T-helper 1 cell treated with Interleukin-12 subunit alpha and Interleukin-12 subunit beta and Interleukin-4 antibody, amounts not matched to agents 30 μg/mL and 1 μg/mL, for 36 hours (primary cell): ENCODE data around the gene LAMB1.

Experiments
- H3K27ac Mint-ChIP-seq: one replicate; pipeline ENCODE4 v1.8.0; 2021; ENCODE audit warnings: mild to moderate bottlenecking, mixed read lengths
- H3K27me3 Mint-ChIP-seq: one replicate; pipeline ENCODE4 v1.8.0; 2021; ENCODE audit warnings: low read depth, mixed read lengths
- H3K36me3 Mint-ChIP-seq: one replicate; pipeline ENCODE4 v1.8.0; 2021; ENCODE audit warnings: low read depth, mixed read lengths
- H3K4me1 Mint-ChIP-seq: one replicate; pipeline ENCODE4 v1.8.0; 2021; ENCODE audit warnings: low read depth, mixed read lengths
- H3K4me3 Mint-ChIP-seq: one replicate; pipeline ENCODE4 v1.8.0; 2021; ENCODE audit warnings: mild to moderate bottlenecking, moderate library complexity, mixed read lengths
- H3K9me3 Mint-ChIP-seq: one replicate; pipeline ENCODE4 v1.8.0; 2021; ENCODE audit warnings: mixed read lengths

LAMB1 gene

GRCh38 chr7:107996072-107996882 is 6.7 kb downstream of the LAMB1 start:
- H3K27me3 Mint-ChIP-seq = peaks cover 55% of the 10 kb centered on the region
- H3K36me3 Mint-ChIP-seq = no peaks in the 10 kb centered on the region

DNA sequence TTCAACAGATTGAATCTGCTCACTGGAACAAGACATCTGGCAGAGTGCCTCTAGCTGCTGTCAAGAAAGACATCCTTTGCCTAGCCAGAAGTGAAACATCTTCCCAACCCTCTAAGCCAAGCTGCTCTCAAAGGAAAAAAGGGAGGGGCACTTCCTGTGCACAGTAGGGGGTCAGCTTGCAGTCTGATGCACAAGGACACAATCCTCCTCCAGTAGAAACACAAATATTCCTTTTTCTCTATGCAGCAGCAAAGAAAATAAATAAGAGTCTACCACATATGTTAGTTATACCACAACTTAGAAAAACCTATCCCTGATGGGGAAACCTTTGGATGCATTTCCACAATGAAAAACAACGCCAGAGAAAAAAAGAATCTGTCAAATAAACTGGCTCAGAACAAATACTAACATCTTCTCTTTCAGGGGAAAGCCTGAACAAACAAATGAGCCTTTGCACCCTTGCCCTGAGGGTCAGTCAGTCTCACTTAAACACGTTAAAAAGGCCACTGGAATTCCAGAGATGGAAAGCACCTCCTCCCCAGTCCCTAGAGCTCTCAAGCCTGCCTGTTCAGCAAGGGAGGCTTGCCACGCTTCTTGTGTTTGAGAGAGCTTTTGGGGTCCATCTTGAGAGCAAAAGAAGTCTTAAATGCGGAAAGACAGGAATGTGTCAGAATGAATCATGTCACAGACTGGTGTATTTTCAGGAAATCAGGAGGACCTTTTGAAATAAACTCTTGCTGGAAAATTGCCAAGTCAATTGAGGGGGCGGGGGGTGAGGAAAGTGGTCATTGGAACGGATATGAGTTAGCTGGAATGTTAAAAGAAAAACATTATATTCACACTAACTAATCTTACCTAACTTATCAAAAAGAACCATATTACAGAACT is 7.5 kb downstream of the LAMB1 start:
- peaks cover 47% of the 10 kb centered on the region for H3K27me3 Mint-ChIP-seq
- H3K36me3 Mint-ChIP-seq = no peaks in the 10 kb centered on the region
- no peaks in the 10 kb centered on the region for H3K4me1 Mint-ChIP-seq
- H3K9me3 Mint-ChIP-seq = no peaks in the 10 kb centered on the region
- H3K4me3 Mint-ChIP-seq = no peak overlapping the region
- no peak overlapping the region for H3K27ac Mint-ChIP-seq

More at GRCh38 chr7:107996072-107996882, 6.7 kb downstream of the LAMB1 start:
- Mint-ChIP-seq H3K9me3 (no peaks in the 10 kb centered on the region), H3K4me1 (no peaks in the 10 kb centered on the region), H3K27ac (no peak overlapping the region), H3K4me3 (no peak overlapping the region)

- H3K27me3 Mint-ChIP-seq = peaks cover 40% of the 10 kb centered on the region
- H3K36me3 Mint-ChIP-seq = no peaks in the 10 kb centered on the region
- H3K4me3 Mint-ChIP-seq = no peak overlapping the region
- H3K9me3 Mint-ChIP-seq = no peaks in the 10 kb centered on the region
- H3K27ac Mint-ChIP-seq = no peak overlapping the region
- no peaks in the 10 kb centered on the region for H3K4me1 Mint-ChIP-seq
These were observed 8.4 kb downstream of the LAMB1 start for GRCh38 chr7:107994421-107995030.

- Mint-ChIP-seq H3K27me3 (peaks cover 36% of the 10 kb centered on the region), H3K9me3 (no peaks in the 10 kb centered on the region), H3K4me3 (no peak overlapping the region), H3K4me1 (no peaks in the 10 kb centered on the region), H3K36me3 (no peaks in the 10 kb centered on the region), H3K27ac (no peak overlapping the region)
These were observed 9.1 kb downstream of the LAMB1 start for GRCh38 chr7:107993891-107994291.

GRCh38 chr7:107989618-107990373 is 13.2 kb downstream of the LAMB1 start:
- Mint-ChIP-seq H3K27me3 (peaks cover 21% of the 10 kb centered on the region), H3K4me1 (no peaks in the 10 kb centered on the region)

DNA sequence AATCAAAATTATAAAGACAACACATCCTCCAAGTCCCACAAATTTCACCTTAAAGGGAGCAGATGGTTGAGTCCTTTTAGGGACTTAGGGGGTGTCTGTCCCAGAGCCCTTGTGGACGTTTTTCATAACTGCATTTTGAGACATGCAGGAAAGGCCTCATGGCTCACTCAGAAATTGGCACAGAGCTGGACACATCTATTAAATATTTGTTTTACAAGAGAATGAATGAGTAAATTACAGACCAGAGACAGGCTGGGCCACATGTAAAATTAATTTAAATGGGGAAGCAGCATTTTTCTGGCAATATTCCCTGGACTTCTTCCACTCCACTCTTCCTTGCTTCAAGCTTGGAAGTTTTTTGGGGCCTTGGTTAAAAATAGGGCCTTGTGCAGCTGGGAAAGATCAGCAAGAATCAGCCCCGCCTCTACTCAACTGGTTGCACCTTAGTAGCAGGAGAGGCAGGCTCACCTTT is 20.0 kb downstream of the LAMB1 start:
- peaks cover 3% of the 10 kb centered on the region for H3K27me3 Mint-ChIP-seq
- no peaks in the 10 kb centered on the region for H3K9me3 Mint-ChIP-seq
- no peaks in the 10 kb centered on the region for H3K36me3 Mint-ChIP-seq
- no peaks in the 10 kb centered on the region for H3K4me1 Mint-ChIP-seq
- H3K4me3 Mint-ChIP-seq = no peak overlapping the region
- no peak overlapping the region for H3K27ac Mint-ChIP-seq

More at GRCh38 chr7:107989618-107990373, 13.2 kb downstream of the LAMB1 start:
- Mint-ChIP-seq H3K9me3 (no peaks in the 10 kb centered on the region), H3K36me3 (no peaks in the 10 kb centered on the region), H3K27ac (no peak overlapping the region), H3K4me3 (no peak overlapping the region)

- Mint-ChIP-seq H3K27ac (no peak overlapping the region), H3K9me3 (no peaks in the 10 kb centered on the region), H3K27me3 (no peaks in the 10 kb centered on the region), H3K36me3 (no peaks in the 10 kb centered on the region), H3K4me3 (no peak overlapping the region), H3K4me1 (no peaks in the 10 kb centered on the region)
These were observed 20.7 kb downstream of the LAMB1 start for GRCh38 chr7:107982042-107982840.

DNA sequence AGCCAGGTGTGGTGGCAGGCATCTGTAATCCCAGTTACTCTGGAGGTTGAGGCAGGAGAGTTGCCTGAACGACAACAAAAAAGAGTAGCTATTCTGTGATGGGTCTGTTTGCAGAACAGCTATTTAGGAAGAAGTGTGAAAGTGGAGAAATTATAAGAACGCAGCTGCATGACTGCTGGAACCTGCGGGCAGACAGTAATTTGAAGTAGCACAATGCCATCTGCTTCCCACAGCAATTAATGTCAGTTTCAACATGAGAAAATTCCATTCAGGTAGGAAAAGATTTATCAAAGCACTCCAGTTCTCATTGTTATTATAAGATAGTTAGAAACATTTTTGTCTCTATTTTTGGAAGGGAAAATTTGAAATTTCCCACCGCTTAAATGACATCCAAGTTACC is 21.5 kb downstream of the LAMB1 start:
- H3K4me3 Mint-ChIP-seq = no peak overlapping the region
- no peaks in the 10 kb centered on the region for H3K36me3 Mint-ChIP-seq
- H3K27me3 Mint-ChIP-seq = no peaks in the 10 kb centered on the region
- H3K9me3 Mint-ChIP-seq = no peaks in the 10 kb centered on the region
- H3K4me1 Mint-ChIP-seq = no peaks in the 10 kb centered on the region
- H3K27ac Mint-ChIP-seq = no peak overlapping the region

GRCh38 chr7:107980671-107981190 is 22.2 kb downstream of the LAMB1 start:
- Mint-ChIP-seq H3K4me3 (no peak overlapping the region), H3K27ac (no peak overlapping the region), H3K9me3 (no peaks in the 10 kb centered on the region), H3K27me3 (peaks cover 3% of the 10 kb centered on the region), H3K4me1 (no peaks in the 10 kb centered on the region), H3K36me3 (no peaks in the 10 kb centered on the region)

DNA sequence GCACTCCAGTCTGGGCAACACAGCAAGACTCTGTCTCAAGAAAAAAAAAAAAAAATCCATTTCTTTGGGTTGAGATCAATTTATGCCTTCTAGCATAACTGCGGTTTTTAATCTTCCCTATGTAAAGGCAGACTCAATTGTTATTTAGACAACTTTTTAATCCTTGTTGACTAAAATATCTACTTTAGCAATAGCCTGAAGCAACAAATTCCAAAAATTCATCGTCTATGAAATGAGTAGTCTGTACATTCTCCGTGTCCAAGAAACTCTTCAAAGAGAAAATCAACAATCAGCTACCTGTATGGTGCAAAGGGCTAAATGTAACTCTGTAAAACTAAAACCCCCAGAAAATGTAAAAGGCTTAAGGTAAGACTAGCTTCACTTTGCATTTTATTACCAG is 22.8 kb downstream of the LAMB1 start:
- Mint-ChIP-seq H3K27me3 (peaks cover 6% of the 10 kb centered on the region), H3K9me3 (no peaks in the 10 kb centered on the region), H3K27ac (no peak overlapping the region), H3K4me3 (no peak overlapping the region), H3K4me1 (no peaks in the 10 kb centered on the region), H3K36me3 (no peaks in the 10 kb centered on the region)

DNA sequence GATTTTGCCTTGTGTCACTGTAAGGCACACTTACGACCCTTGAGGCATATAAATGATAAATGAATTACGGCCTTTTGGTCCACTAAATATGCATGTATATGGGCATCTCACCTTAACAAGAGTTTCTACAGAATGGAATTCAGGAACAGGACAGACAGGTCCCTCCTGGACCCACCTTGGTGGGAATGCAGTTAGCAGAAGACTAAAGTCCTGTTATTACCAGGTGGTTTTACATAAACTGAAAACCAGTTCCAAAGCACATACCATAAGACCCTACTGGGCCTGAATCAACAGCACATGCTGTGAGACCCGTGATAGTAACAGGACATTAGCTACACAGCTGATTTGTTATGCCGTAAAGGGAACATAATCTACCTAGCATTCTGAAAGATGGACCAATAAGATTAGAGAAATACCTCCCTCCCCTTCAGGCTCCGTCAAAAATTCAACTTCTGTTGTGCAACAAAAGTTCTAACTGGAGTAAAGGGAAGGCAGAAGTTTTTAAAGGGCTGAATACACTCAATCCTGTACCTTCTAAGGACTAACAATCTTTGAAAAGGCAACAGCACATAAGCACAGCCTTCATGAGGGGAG is 24.0 kb downstream of the LAMB1 start:
- Mint-ChIP-seq H3K27me3 (peaks cover 6% of the 10 kb centered on the region), H3K36me3 (no peaks in the 10 kb centered on the region), H3K4me3 (no peak overlapping the region), H3K27ac (no peak overlapping the region), H3K9me3 (no peaks in the 10 kb centered on the region), H3K4me1 (no peaks in the 10 kb centered on the region)

DNA sequence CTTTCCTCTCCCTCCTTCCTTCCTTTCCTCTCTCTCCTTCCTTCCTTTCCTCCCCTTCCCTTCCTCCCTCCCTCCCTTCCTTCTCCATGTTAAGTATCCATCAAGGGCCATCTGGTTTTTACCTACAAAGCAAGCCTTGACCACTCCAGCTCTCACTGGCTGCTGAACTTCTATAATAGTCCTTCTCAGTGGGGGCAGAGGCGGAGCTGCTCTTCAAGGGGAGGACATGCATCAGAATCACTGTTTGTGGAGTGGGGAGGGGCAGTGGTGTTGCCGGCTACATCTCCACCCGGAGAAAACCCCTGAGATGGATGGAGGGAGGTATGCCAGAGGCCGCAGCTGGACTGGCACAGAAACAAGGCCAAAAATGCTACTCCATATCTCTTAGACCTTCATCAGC is 25.9 kb downstream of the LAMB1 start:
- no peak overlapping the region for H3K27ac Mint-ChIP-seq
- H3K4me3 Mint-ChIP-seq = no peak overlapping the region
- no peaks in the 10 kb centered on the region for H3K9me3 Mint-ChIP-seq
- H3K36me3 Mint-ChIP-seq = no peaks in the 10 kb centered on the region
- no peaks in the 10 kb centered on the region for H3K4me1 Mint-ChIP-seq
- H3K27me3 Mint-ChIP-seq = peaks cover 6% of the 10 kb centered on the region

- no peaks in the 10 kb centered on the region for H3K9me3 Mint-ChIP-seq
These were observed 26.3 kb downstream of the LAMB1 start for GRCh38 chr7:107976620-107977019.

More at GRCh38 chr7:107976620-107977019, 26.3 kb downstream of the LAMB1 start:
- H3K36me3 Mint-ChIP-seq = no peaks in the 10 kb centered on the region
- H3K4me1 Mint-ChIP-seq = no peaks in the 10 kb centered on the region
- no peak overlapping the region for H3K27ac Mint-ChIP-seq
- H3K27me3 Mint-ChIP-seq = peaks cover 6% of the 10 kb centered on the region
- H3K4me3 Mint-ChIP-seq = no peak overlapping the region
